ENCODE results near the gene LMAN2.

GRCh38 chr5:177370488-177371119 lies 19.1 kb upstream of the LMAN2 start:
- TF ChIP-seq, protein P1, sequence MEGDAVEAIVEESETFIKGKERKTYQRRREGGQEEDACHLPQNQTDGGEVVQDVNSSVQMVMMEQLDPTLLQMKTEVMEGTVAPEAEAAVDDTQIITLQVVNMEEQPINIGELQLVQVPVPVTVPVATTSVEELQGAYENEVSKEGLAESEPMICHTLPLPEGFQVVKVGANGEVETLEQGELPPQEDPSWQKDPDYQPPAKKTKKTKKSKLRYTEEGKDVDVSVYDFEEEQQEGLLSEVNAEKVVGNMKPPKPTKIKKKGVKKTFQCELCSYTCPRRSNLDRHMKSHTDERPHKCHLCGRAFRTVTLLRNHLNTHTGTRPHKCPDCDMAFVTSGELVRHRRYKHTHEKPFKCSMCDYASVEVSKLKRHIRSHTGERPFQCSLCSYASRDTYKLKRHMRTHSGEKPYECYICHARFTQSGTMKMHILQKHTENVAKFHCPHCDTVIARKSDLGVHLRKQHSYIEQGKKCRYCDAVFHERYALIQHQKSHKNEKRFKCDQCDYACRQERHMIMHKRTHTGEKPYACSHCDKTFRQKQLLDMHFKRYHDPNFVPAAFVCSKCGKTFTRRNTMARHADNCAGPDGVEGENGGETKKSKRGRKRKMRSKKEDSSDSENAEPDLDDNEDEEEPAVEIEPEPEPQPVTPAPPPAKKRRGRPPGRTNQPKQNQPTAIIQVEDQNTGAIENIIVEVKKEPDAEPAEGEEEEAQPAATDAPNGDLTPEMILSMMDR (IDR thresholded peaks at IDR 0.05; ENCODE audit: insufficient read depth, low read depth, low read length) = peak; percentile 22
- no peak for TF ChIP-seq EZH2 (IDR thresholded peaks at IDR 0.05; ENCODE audit: insufficient read depth, low read length)

Measured in astrocyte (in vitro differentiated cells and primary cell).